Thyroid gland (tissue), 4 donors: ENCODE results near the gene SIRT4.

Source experiments
- CTCF ChIP-seq, 6 experiments: fragments of 200-600 bp in 3 of 6; fragments of 450-650 bp in 3 of 6; sonication (generic) in 3 of 6; IDR thresholded peaks; one replicate each; pipeline ENCODE4 v1.5.1; 2016 to 2019; ENCODE audit warnings: antibody characterized with exemption in 6 of 6, mild to moderate bottlenecking in 2 of 6, inconsistent platforms in 1 of 6, moderate library complexity in 1 of 6
- POLR2A ChIP-seq, 2 donors: fragments of 450-650 bp; IDR thresholded peaks; one replicate each; pipeline ENCODE4 v1.6.1; 2017; ENCODE audit warnings: antibody characterized with exemption in 2 of 2, mild to moderate bottlenecking in 2 of 2, moderate library complexity in 1 of 2

GRCh38 chr12:120292411-120292660 is 9.8 kb upstream of the SIRT4 start:
- peak in 1 of 6 experiments; percentile 12 for TF ChIP-seq CTCF (IDR thresholded peaks at IDR 0.05)
- no peak for TF ChIP-seq POLR2A (IDR thresholded peaks at IDR 0.05)
